HG03460 (cell line): ENCODE measurements around the gene NID2.

Source experiments
- ATAC-seq: cut with Tn5 transposase; IDR thresholded peaks from one replicate; pipeline ENCODE4 v1.9.1; 2021; ENCODE audit not compliant: unreplicated experiment

Gene NID2

GRCh38 chr14:52068615-52069306 lies at the start of gene NID2:
Gene NID2 (minus strand): TSS chr14:52069059. CDS start chr14:52068994, 65 bp downstream.
- ATAC-seq, result no peak

- no peak for ATAC-seq
Observed at GRCh38 chr14:52117111-52117832, 48.4 kb upstream of the NID2 start.

GRCh38 chr14:52115286-52115685 lies 46.4 kb upstream of the NID2 start:
- no peak for ATAC-seq

GRCh38 chr14:52112336-52113018 lies 43.6 kb upstream of the NID2 start:
- ATAC-seq, result no peak

- no peak for ATAC-seq
Observed at GRCh38 chr14:52111583-52111982, 42.7 kb upstream of the NID2 start.

- no peak for ATAC-seq
Observed at GRCh38 chr14:52110441-52111086, 41.7 kb upstream of the NID2 start.

- ATAC-seq, result no peak
Observed at GRCh38 chr14:52108823-52109222, 40.0 kb upstream of the NID2 start.

- no peak for ATAC-seq
Observed at GRCh38 chr14:52106840-52107239, 38.0 kb upstream of the NID2 start.

- ATAC-seq, result no peak
Observed at GRCh38 chr14:52103416-52103815, 34.6 kb upstream of the NID2 start.

GRCh38 chr14:52095794-52096193 lies 26.9 kb upstream of the NID2 start:
- ATAC-seq, result no peak

GRCh38 chr14:52095336-52095735 lies 26.5 kb upstream of the NID2 start:
- ATAC-seq, result no peak

GRCh38 chr14:52094546-52095271 lies 25.9 kb upstream of the NID2 start:
- ATAC-seq, result no peak

- ATAC-seq, result no peak
Observed at GRCh38 chr14:52091928-52092327, 23.1 kb upstream of the NID2 start.

- no peak for ATAC-seq
Observed at GRCh38 chr14:52090936-52091335, 22.1 kb upstream of the NID2 start.

- ATAC-seq, result no peak
Observed at GRCh38 chr14:52089218-52089617, 20.4 kb upstream of the NID2 start.

- ATAC-seq, result no peak
Observed at GRCh38 chr14:52086711-52087110, 17.9 kb upstream of the NID2 start.

GRCh38 chr14:52082903-52083302 lies 14.0 kb upstream of the NID2 start:
- no peak for ATAC-seq

GRCh38 chr14:52081964-52082363 lies 13.1 kb upstream of the NID2 start:
- no peak for ATAC-seq

- no peak for ATAC-seq
Observed at GRCh38 chr14:52080808-52081755, 12.2 kb upstream of the NID2 start.
